ENCODE results near the gene TLR8.

Gene TLR8

GRCh38 chrX:12970691-12971202, 64.3 kb downstream of the TLR8 start:
- no peak for DNase-seq

GRCh38 chrX:12971282-12972003, 65.0 kb downstream of the TLR8 start:
- DNase-seq, result no peak

GRCh38 chrX:12972243-12972642, 65.8 kb downstream of the TLR8 start:
- no peak for DNase-seq
